Common myeloid progenitor, CD34-positive (primary cell): Measurements from ENCODE around the gene ITPRIP.

Experiments
- CTCF ChIA-PET: fragments of 350-600 bp; sonication (Branson Sonifier 250); formaldehyde crosslinking; loops from one replicate; lab custom pipeline; 2021; ENCODE audit warnings: antibody characterized with exemption; lab: Charles Lee
- POLR2A ChIA-PET: fragments of 350-600 bp; sonication (Branson Sonifier 250); formaldehyde crosslinking; loops from one replicate; lab custom pipeline; 2021; ENCODE audit warnings: antibody characterized with exemption; lab: Charles Lee
- DNase-seq, 3 donors: peaks; one replicate each; pipeline versions ENCODE4 v3.0.0 to v3.0.0-alpha.2; 2013
- H3K27ac ChIP-seq, 2 experiments: 1 replicate in 1 of 2; 2 replicates in 1 of 2; pipeline ENCODE4 v1.7.0; 2013; ENCODE audit warnings: inconsistent platforms in 2 of 2, low read length in 2 of 2, mild to moderate bottlenecking in 2 of 2, low read depth in 1 of 2, moderate library complexity in 1 of 2; ENCODE audit not compliant: severe bottlenecking in 2 of 2, insufficient read depth in 1 of 2, poor library complexity in 1 of 2
- H3K27me3 ChIP-seq, 5 experiments: replicated peaks in 2 of 5; 1 replicate in 3 of 5; 2 replicates in 2 of 5; pipeline versions ENCODE4 v1.6.1 to v1.7.0; 2013; ENCODE audit warnings: low read length in 4 of 5, mild to moderate bottlenecking in 2 of 5, moderate library complexity in 2 of 5, inconsistent platforms in 1 of 5; ENCODE audit not compliant: insufficient read depth in 5 of 5, control insufficient read depth in 4 of 5
- H3K36me3 ChIP-seq, 4 experiments: 1 replicate in 2 of 4; 2 replicates in 2 of 4; pipeline versions ENCODE4 v1.6.1 to v1.7.0; 2013; ENCODE audit warnings: low read length in 3 of 4, control low read depth in 1 of 4, mild to moderate bottlenecking in 1 of 4; ENCODE audit not compliant: control insufficient read depth in 4 of 4, insufficient read depth in 4 of 4
- H3K4me1 ChIP-seq, 4 experiments: 1 replicate in 3 of 4; 2 replicates in 1 of 4; pipeline versions ENCODE4 v1.6.1 to v1.7.1; 2013; ENCODE audit warnings: low read length in 3 of 4, mild to moderate bottlenecking in 3 of 4, control low read depth in 1 of 4, inconsistent platforms in 1 of 4, moderate library complexity in 1 of 4; ENCODE audit not compliant: control insufficient read depth in 4 of 4, insufficient read depth in 4 of 4; ENCODE audit errors: control extremely low read depth in 1 of 4
- H3K4me3 ChIP-seq, 7 experiments: 1 replicate in 4 of 7; 2 replicates in 3 of 7; pipeline versions ENCODE4 v1.5.1 to v1.7.0; 2013; ENCODE audit warnings: mild to moderate bottlenecking in 7 of 7, low read length in 6 of 7, moderate library complexity in 6 of 7, inconsistent platforms in 2 of 7, low read depth in 2 of 7, control low read depth in 1 of 7; ENCODE audit not compliant: insufficient read depth in 4 of 7, control insufficient read depth in 1 of 7; ENCODE audit errors: extremely low read depth in 1 of 7
- H3K9me3 ChIP-seq, 5 experiments: 1 replicate in 4 of 5; 2 replicates in 1 of 5; pipeline versions ENCODE4 v1.6.1 to v1.7.1; 2013; ENCODE audit warnings: low read length in 4 of 5, mild to moderate bottlenecking in 2 of 5, inconsistent platforms in 1 of 5, low read depth in 1 of 5, moderate library complexity in 1 of 5; ENCODE audit not compliant: control insufficient read depth in 4 of 5, insufficient read depth in 2 of 5; ENCODE audit errors: control extremely low read depth in 1 of 5
- WGBS: methylation state at CpG from one replicate; pipeline ENCODE4 v1.1.5; 2013; ENCODE audit not compliant: insufficient coverage; 5-methylcytosine and 5-hydroxymethylcytosine counted together

The ITPRIP gene

DNA sequence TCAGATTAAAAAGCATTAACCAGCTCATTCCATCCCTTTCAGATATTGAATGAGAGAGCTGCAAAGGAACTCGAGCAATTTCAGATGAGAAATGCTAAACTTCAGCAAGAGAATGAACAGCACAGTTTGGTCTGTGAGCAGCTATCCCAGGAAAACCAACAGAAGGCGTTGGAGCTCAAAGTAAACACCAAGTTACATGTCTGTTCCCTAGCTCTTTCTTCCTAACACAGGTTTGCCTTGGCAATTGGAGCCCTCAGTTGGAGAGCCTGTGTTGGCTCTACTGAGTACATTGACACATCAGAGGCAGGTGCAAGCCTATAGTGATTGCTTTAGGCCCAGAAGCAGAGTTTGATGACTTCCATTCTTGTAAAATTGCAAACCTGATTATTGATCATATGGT, 30.1 kb upstream of the ITPRIP start:
- CTCF ChIA-PET, result interaction anchor here (1.1 kb wide), 1 partner anchor 31 kb away, joined by 4 read pairs; no protein-coding TSS in a partner anchor
- no peak overlapping the region for H3K4me3 ChIP-seq
- no peaks in the 10 kb centered on the region for H3K4me1 ChIP-seq
- H3K27ac ChIP-seq, result no peak overlapping the region
- DNase-seq, result no peak
- H3K27me3 ChIP-seq, result peaks cover 0 to 5% (median 0%) of the 10 kb centered on the region in 5 experiments
- H3K36me3 ChIP-seq, result no peaks in the 10 kb centered on the region
- H3K9me3 ChIP-seq, result peaks cover 0 to 11% (median 2%) of the 10 kb centered on the region in 5 experiments
- 83% methylated on average over 2 of the region's 2 CpGs for WGBS
- POLR2A ChIA-PET, result no interaction called here

DNA sequence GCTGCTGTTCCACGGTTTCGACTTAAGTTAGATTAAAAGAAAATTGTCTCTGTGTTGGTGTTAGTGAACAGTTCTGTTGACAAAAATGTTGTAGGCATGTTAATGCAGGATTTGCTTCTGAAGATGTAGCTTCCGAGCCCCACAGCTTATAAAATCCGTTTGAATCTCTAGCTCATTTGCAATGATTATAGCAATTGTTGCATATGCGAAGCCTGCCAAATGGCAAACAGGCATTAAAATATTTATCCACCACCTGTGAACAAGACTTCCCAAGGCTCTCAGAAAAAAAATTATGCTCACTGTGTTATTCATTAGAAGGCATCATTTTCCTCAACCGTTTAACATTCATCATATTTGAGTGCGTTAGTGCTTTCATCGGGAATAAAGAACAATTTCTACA, 29.6 kb upstream of the ITPRIP start:
- POLR2A ChIA-PET, result no interaction called here
- peaks cover 0 to 11% (median 2%) of the 10 kb centered on the region in 5 experiments for H3K9me3 ChIP-seq
- 72% methylated on average over 3 of the region's 8 CpGs for WGBS

DNA sequence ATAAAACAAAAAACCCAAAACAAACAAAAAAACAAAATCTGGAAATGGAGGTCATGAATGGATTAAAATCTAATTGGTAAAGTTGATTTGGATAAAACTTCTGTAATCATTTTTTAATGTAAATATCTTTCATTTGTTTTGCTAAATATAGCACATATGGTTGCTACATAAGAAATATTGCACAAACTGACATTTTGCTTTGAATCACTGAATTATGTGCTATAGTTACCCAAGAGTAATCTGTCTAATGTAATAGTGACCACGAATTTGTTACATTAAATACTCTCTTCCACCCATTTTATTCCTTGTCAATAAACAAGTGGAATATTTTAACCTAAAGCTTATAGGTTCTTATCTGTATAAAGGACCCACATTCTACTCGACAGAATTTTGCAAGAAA, 21.5 kb upstream of the ITPRIP start:
- DNase-seq, result no peak
- no peaks in the 10 kb centered on the region for H3K9me3 ChIP-seq
- ChIA-PET CTCF (interaction anchor here (1.3 kb wide), 1 partner anchor 9 kb away, joined by 3 read pairs; no protein-coding TSS in a partner anchor), POLR2A (no interaction called here)
- 100% methylated on average over 1 of the region's 2 CpGs for WGBS
- H3K27me3 ChIP-seq, result peaks cover 0 to 3% (median 2%) of the 10 kb centered on the region in 5 experiments
- H3K36me3 ChIP-seq, result no peaks in the 10 kb centered on the region
- H3K4me3 ChIP-seq, result no peak overlapping the region
- no peaks in the 10 kb centered on the region for H3K4me1 ChIP-seq
- H3K27ac ChIP-seq, result no peak overlapping the region

More for the DNA sequence above, 29.6 kb upstream of the ITPRIP start:
- no peak for DNase-seq
- no peak overlapping the region for H3K27ac ChIP-seq
- H3K4me1 ChIP-seq, result no peaks in the 10 kb centered on the region
- H3K4me3 ChIP-seq, result no peak overlapping the region
- CTCF ChIA-PET, result interaction anchor here (1.1 kb wide), 1 partner anchor 31 kb away, joined by 4 read pairs; no protein-coding TSS in a partner anchor
- H3K27me3 ChIP-seq, result peaks cover 0 to 5% (median 0%) of the 10 kb centered on the region in 5 experiments
- H3K36me3 ChIP-seq, result no peaks in the 10 kb centered on the region

DNA sequence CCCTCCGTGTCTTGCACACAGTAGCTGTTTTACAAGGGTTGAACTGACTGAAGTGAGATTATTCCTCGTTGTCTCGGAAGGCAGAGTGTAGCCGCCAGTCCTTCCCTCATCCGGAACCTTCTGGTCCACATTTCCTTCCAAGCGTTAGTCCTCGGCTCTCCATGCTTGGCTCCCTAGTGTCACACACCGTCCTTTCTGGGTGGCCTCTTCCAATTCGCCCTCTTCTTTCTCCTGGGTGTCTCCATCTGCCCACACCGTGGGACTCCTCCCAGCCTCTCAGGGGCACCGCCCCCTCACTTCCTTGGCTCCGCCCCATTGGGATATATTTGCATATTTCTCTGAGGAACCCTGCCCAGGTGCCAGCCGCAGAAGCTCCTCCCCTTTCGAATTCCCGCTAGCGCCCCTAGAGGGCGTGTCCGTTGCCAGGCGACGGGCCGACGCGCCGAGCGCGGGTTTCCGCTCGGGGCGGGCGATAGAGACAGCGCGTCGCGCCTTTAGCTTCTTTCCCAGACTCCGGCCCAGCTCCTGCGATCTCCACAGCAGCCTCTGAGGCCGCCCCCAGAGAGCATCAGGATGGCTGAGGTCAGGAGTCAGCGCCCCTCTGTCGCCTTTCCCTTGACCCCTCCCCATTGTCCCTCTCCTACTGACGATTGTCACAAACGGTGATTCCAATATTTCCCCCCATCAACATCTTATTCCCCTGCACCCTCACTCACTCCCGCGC, 15.2 kb upstream of the ITPRIP start, which contains the start of gene CFAP58:
Gene CFAP58, plus strand, starts transcription at position 509 of the 724 bp plus-strand sequence. Its CDS starts 65 bp downstream, at position 574.
- H3K27ac ChIP-seq, result no peak within 1 kb of the TSS

DNA sequence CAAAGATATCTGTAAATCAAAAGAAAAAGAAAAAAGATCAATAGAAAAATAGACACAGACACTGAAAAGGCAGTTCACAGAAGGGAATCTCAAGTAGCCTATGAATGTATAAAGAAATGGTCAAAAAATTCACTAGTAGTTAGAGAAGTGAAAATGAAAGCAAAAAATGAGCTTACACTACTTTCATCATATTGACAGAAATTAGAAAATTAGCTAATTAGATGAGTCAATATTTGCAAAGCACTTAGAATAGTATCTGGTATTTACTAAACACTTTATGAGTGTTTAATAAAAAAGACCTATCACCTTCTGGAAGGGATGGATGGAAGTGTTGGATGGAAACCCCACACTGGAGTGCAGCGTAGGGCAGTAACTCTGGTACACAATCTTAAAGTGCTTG, 13.7 kb upstream of the ITPRIP start:
- peak overlapping the region in 2 of 7 experiments; percentile 22 to 23 for H3K4me3 ChIP-seq
- CTCF ChIA-PET, result interaction anchor here (0.8 to 12.5 kb wide), 16 partner anchors 10 to 438 kb away, joined by 3 to 191 read pairs (median 17); partner anchors contain the start of gene ITPRIP
- no peaks in the 10 kb centered on the region for H3K9me3 ChIP-seq
- peaks cover 0 to 7% (median 0%) of the 10 kb centered on the region in 5 experiments for H3K27me3 ChIP-seq
- WGBS, result 100% methylated on average over 1 of the region's 1 CpG
- peak in 2 of 3 donors; percentile 40 to 46 for DNase-seq
- H3K4me1 ChIP-seq, result peaks cover 34 to 48% (median 42%) of the 10 kb centered on the region in 4 experiments
- POLR2A ChIA-PET, result interaction anchor here (0.9 kb wide), 1 partner anchor 137 kb away, joined by 3 read pairs; no protein-coding TSS in a partner anchor
- H3K27ac ChIP-seq, result no peak overlapping the region
- no peaks in the 10 kb centered on the region for H3K36me3 ChIP-seq

More for the DNA sequence above, 15.2 kb upstream of the ITPRIP start, which contains the start of gene CFAP58:
- DNase-seq, result peak; percentile 89 to 92 (median 90)
- WGBS, result 3% methylated on average over 38 of the region's 43 CpGs
- ChIA-PET CTCF (interaction anchor here (0.7 to 12.5 kb wide), 13 partner anchors 11 to 79 kb away, joined by 3 to 191 read pairs (median 4); partner anchors contain the start of gene ITPRIP), POLR2A (interaction anchor here (0.9 to 1.3 kb wide), 2 partner anchors 48 to 84 kb away, joined by 3 to 4 read pairs; partner anchors contain the start of gene GSTO2)
- Histone ChIP-seq H3K27me3 (peaks cover 0 to 7% (median 0%) of the 10 kb centered on the region in 5 experiments), H3K4me1 (peaks cover 32 to 48% (median 42%) of the 10 kb centered on the region in 4 experiments), H3K4me3 (peak within 1 kb of the TSS; percentile 24 to 84 (median 66)), H3K9me3 (no peaks in the 10 kb centered on the region), H3K36me3 (no peaks in the 10 kb centered on the region)

DNA sequence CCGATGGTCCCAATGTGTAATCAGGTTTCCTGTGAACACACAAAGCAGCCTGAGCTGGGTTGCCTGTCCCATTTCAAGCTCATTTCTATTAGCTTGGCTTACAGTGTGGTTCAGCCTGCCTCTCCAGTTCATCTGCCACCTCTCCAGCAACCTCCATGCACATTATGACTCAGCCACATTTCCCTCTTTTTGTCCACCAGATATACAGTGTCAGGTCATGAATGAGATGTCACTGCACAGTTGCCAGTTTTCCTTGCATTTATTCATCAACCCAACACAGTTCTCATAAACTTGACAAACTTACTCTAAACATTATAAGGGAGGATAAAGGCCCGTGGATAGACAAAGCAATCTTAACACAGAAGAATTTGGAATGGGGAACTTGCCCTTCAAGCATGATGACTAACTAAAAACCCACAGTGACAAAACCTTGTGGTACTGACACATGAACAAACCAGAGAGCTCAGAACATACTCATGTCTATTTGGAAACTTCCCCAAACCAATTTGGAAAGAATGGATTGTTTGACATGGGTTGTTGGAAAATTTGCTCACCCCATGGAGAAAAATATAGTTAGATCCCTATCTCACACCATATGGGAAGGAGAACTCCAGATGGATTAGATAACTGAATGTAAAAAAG, 12.9 kb upstream of the ITPRIP start:
- ChIA-PET POLR2A (interaction anchor here (0.9 kb wide), 1 partner anchor 138 kb away, joined by 3 read pairs; no protein-coding TSS in a partner anchor), CTCF (interaction anchor here (0.8 to 12.5 kb wide), 20 partner anchors 9 to 437 kb away, joined by 3 to 191 read pairs (median 10); partner anchors contain the start of gene ITPRIP)
- peaks cover 34 to 48% (median 43%) of the 10 kb centered on the region in 4 experiments for H3K4me1 ChIP-seq
- H3K9me3 ChIP-seq, result no peaks in the 10 kb centered on the region
- WGBS, result no CpG with 5 or more reads among the region's 2 CpGs
- peak overlapping the region in 1 of 2 experiments; percentile 6 for H3K27ac ChIP-seq
- DNase-seq, result peak; percentile 71 to 95 (median 93)
- peaks cover 0 to 7% (median 0%) of the 10 kb centered on the region in 5 experiments for H3K27me3 ChIP-seq
- H3K36me3 ChIP-seq, result no peaks in the 10 kb centered on the region
- no peak overlapping the region for H3K4me3 ChIP-seq
